NCI-H345 treated with DMSO at 0.1 percent for 48 hours (cell line): ENCODE measurements around the gene XPO4.

Source experiments
- DNase-seq: peaks from one replicate; lab custom pipeline; 2025; ENCODE audit not compliant: unreplicated experiment; lab: John Stamatoyannopoulos, UW

The XPO4 gene

GRCh38 chr13:20729633-20730585, 172.6 kb downstream of the XPO4 start:
- no peak for DNase-seq

GRCh38 chr13:20728579-20729311, 173.8 kb downstream of the XPO4 start:
- DNase-seq: no peak

GRCh38 chr13:20727856-20728255, 174.7 kb downstream of the XPO4 start:
- no peak for DNase-seq
